Measurements from ENCODE around the gene TMEM170A.

GRCh38 chr16:75485230-75486013, 20.9 kb upstream of the TMEM170A start:
- no peak for TF ChIP-seq CTCF (IDR thresholded peaks at IDR 0.05; ENCODE audit: insufficient read depth, low read length, poor library complexity, severe bottlenecking)
- no peak for TF ChIP-seq EZH2phosphoT487 (conservative IDR thresholded peaks at IDR 0.05; ENCODE audit: low read length)
